Lower leg skin (tissue), 4 donors: ENCODE measurements around the gene LEF1. TPM values are rescaled to one million over a fixed set of nuclear protein-coding genes. Genes with fewer than 3 reads are reported as not detected.

Source experiments
- DNase-seq, 2 donors: peaks; one replicate each; pipeline ENCODE4 v3.0.0-alpha.2; 2019; ENCODE audit warnings: low spot score in 2 of 2
- H3K4me3 ChIP-seq: fragments of 200-600 bp; sonication (generic); 2 replicates; pipeline ENCODE4 v1.5.1; 2017; ENCODE audit warnings: mild to moderate bottlenecking, low read depth; ENCODE audit not compliant: poor library complexity, severe bottlenecking
- CTCF ChIP-seq, 3 donors: fragments of 450-650 bp; IDR thresholded peaks; one replicate each; pipeline ENCODE4 v1.5.1; 2016; ENCODE audit warnings: antibody characterized with exemption in 3 of 3, mild to moderate bottlenecking in 3 of 3, moderate library complexity in 2 of 3
- POLR2A ChIP-seq, 2 donors: fragments of 450-650 bp; IDR thresholded peaks; one replicate each; pipeline ENCODE4 v1.6.1; 2016 to 2017; ENCODE audit warnings: antibody characterized with exemption in 2 of 2, mild to moderate bottlenecking in 1 of 2, moderate library complexity in 1 of 2
- WGBS, 2 donors: methylation state at CpG; one replicate each; pipeline ENCODE4 v1.1.5; 2018; 5-methylcytosine and 5-hydroxymethylcytosine counted together
- intact Hi-C: fragments of 100-400 bp; cut with DNase I; formaldehyde crosslinking; loops from one replicate; pipeline ENCODE4 v1.15.0; 2023; ENCODE audit warnings: low total_unique reads
- total RNA-seq, 4 donors: library from RNA; depleted of rRNA; stranded (reverse); fragments of >200 nt; gene quantifications; one replicate each; pipeline ENCODE4 v1.1.0, GENCODE V29; 2016

LEF1 gene
- total RNA-seq, 4 donors from 2014 or later: 1.7 to 17.8 (median 7.8) TPM

GRCh38 chr4:108087293-108087967, 81.3 kb downstream of the LEF1 start:
- H3K4me3 ChIP-seq: no peak overlapping the region
- WGBS, 2 donors: 82 to 84% methylated on average over 6 of the region's 6 CpGs
- no peak for DNase-seq
- intact Hi-C loops: no loop called here
- TF ChIP-seq CTCF (IDR thresholded peaks at IDR 0.05) (no peak), POLR2A (IDR thresholded peaks at IDR 0.05) (no peak)

DNA sequence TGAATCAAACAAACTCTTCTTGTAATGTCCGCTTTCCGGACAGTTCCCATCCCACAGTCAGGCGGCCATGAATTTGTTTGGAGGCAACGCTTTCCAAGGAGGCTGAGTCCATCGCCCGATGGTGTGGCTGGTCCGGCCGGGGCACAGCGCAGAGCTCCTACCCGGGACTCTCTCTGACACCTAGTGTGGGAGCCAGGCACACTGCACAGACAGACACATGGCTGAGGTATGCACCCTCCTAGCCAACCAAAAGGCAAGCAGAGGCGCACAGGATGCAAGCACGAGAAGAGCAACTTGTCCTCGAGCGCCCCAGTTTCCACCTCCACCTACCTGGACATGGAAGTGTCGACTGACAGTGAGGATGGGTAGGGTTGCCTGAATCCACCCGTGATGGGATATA, 87.5 kb downstream of the LEF1 start:
- 88 to 93% methylated on average over 15 to 16 of the region's 16 CpGs for WGBS, 2 donors
- intact Hi-C loops: no loop called here

GRCh38 chr4:108080747-108081146, 88.0 kb downstream of the LEF1 start:
- TF ChIP-seq CTCF (IDR thresholded peaks at IDR 0.05) (no peak), POLR2A (IDR thresholded peaks at IDR 0.05) (no peak)
- 89 to 93% methylated on average over 10 of the region's 10 CpGs for WGBS, 2 donors
- no peak for DNase-seq
- H3K4me3 ChIP-seq: no peak overlapping the region
- intact Hi-C loops: no loop called here

More for the DNA sequence above, 87.5 kb downstream of the LEF1 start:
- TF ChIP-seq POLR2A (IDR thresholded peaks at IDR 0.05) (no peak), CTCF (IDR thresholded peaks at IDR 0.05) (no peak)
- DNase-seq: no peak
- no peak overlapping the region for H3K4me3 ChIP-seq

DNA sequence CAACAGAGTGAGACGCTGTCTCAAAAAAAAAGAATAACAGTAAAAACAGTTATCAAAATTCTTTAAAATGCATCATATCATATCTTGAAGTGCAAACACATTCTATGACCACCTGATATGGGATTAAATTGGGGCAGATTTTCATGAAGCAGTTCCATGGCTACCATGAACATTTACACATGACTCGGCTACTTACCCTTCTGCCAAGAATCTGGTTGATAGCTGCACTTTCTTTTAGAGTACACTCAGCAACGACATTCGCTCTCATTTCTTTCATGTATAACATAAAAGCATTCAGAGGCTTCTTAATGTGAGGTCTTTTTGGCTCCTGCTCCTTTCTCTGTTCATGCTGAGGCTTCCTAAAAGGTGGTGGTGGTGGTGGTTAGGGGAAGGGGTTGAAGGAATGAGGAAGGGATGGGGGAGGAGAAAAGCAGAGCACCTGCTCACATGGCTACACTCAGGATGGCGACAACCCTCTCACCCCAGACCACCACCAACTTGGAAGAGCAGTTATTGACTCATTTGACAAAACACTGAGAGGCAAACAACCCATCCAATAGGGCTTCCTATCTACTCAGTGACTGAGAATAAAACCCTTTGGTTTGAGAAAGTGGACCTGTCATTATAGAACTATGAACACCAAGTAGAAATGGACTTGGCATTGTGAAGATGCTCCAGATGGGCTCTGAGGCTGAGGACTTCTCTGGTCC, 90.6 kb downstream of the LEF1 start:
- intact Hi-C loops: no loop called here
- WGBS, 2 donors: 55 to 70% methylated on average over 5 of the region's 5 CpGs
- no peak overlapping the region for H3K4me3 ChIP-seq
- no peak for TF ChIP-seq CTCF (IDR thresholded peaks at IDR 0.05)
- no peak for TF ChIP-seq POLR2A (IDR thresholded peaks at IDR 0.05)
- no peak for DNase-seq

- TF ChIP-seq POLR2A (IDR thresholded peaks at IDR 0.05) (no peak), CTCF (IDR thresholded peaks at IDR 0.05) (no peak)
- 32 to 45% methylated on average over 4 of the region's 4 CpGs for WGBS, 2 donors
Observed at GRCh38 chr4:108072300-108072699, 96.4 kb downstream of the LEF1 start.

More at GRCh38 chr4:108072300-108072699, 96.4 kb downstream of the LEF1 start:
- DNase-seq: no peak
- intact Hi-C loops: no loop called here
- H3K4me3 ChIP-seq: no peak overlapping the region
